Measurements from ENCODE around the gene MYO18A. TPM values are rescaled to one million over a fixed set of nuclear protein-coding genes. Genes with fewer than 3 reads are reported as not detected.
"Not testable (repeated sequence)": the region's sequence is repeated elsewhere in the genome, so short reads cannot be mapped to it uniquely, and the experiment has no call there.

The MYO18A gene
- total RNA-seq, 1 experiment from 2014 or later, result 37.2 TPM

DNA sequence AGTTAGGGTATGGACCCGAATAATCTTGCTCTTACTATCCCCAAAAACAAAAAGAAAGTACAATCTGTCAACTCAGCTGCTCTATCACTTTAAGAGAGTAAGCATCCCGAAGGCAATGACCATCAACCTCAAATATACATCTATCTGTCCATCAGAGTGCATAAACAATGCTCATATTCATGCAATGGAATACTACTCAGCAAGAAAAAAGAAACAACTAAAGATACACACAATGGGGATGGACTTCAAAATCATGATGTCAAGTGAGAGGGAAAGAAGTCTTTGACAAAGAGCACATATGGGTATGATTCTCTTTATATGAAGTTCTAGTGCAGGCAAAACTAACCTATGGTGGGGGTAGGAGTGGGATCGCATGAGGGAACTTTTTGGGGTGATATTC is 9.5 kb downstream of the MYO18A start:
- RAD21 ChIA-PET (ENCODE audit: low non-redundant PET in 1 of 2, low total read pairs in 2 of 2, uncharacterized antibody in 2 of 2, unreplicated experiment in 2 of 2), result no interaction called here
- Histone ChIP-seq H3K79me2 (ENCODE audit: insufficient read depth, low read length) (peaks cover 25% of the 10 kb centered on the region), H2AFZ (ENCODE audit: low read depth, low read length, poor library complexity, severe bottlenecking) (no peak overlapping the region), H3K9ac (ENCODE audit: low read length) (no peak overlapping the region), H3K9me2 (ENCODE audit: insufficient read depth) (no peaks in the 10 kb centered on the region), H3K4me3 (replicated peaks in 1 of 2; ENCODE audit: low read depth in 1 of 2, low read length in 2 of 2) (no peak overlapping the region), H3K27me3 (ENCODE audit: insufficient read depth, low read length) (no peaks in the 10 kb centered on the region), H3K4me1 (ENCODE audit: control insufficient read depth in 1 of 2, insufficient read depth in 2 of 2, low read length in 2 of 2) (peaks cover 3 to 14% of the 10 kb centered on the region in 2 experiments; a peak in 3 of 4 replicates), H3K27ac (ENCODE audit: low read depth, low read length) (no peak overlapping the region), H3K4me2 (ENCODE audit: low read length) (no peak overlapping the region), H4K20me1 (ENCODE audit: insufficient read depth) (no peaks in the 10 kb centered on the region), H3K36me3 (ENCODE audit: control insufficient read depth in 1 of 2, insufficient read depth in 2 of 2, low read length in 2 of 2) (0 out of 4 replicates have a peak, but pooled peaks cover 0 to 3% of the 10 kb centered on the region in 2 experiments), H3K9me3 (ENCODE audit: control insufficient read depth in 1 of 2, insufficient read depth in 1 of 2, low read depth in 1 of 2, low read length in 2 of 2) (no peaks in the 10 kb centered on the region)
- ATAC-seq, result no peak
- POLR2A ChIA-PET, result no interaction called here
- CTCF ChIA-PET, result no interaction called here
- TF ChIP-seq SP1 (IDR thresholded peaks at IDR 0.05; ENCODE audit: low read depth), result no peak
- TF ChIP-seq, protein P1, sequence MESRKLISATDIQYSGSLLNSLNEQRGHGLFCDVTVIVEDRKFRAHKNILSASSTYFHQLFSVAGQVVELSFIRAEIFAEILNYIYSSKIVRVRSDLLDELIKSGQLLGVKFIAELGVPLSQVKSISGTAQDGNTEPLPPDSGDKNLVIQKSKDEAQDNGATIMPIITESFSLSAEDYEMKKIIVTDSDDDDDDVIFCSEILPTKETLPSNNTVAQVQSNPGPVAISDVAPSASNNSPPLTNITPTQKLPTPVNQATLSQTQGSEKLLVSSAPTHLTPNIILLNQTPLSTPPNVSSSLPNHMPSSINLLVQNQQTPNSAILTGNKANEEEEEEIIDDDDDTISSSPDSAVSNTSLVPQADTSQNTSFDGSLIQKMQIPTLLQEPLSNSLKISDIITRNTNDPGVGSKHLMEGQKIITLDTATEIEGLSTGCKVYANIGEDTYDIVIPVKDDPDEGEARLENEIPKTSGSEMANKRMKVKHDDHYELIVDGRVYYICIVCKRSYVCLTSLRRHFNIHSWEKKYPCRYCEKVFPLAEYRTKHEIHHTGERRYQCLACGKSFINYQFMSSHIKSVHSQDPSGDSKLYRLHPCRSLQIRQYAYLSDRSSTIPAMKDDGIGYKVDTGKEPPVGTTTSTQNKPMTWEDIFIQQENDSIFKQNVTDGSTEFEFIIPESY (IDR thresholded peaks at IDR 0.05; ENCODE audit: extremely low read depth, insufficient replicate concordance, low read length), result no peak
- no peak for DNase-seq (ENCODE audit: low read depth, low spot score)
- intact Hi-C loops (cut with micrococcal nuclease), result no loop called here
- no TSS peak for BruUV-seq (replicated peaks)

DNA sequence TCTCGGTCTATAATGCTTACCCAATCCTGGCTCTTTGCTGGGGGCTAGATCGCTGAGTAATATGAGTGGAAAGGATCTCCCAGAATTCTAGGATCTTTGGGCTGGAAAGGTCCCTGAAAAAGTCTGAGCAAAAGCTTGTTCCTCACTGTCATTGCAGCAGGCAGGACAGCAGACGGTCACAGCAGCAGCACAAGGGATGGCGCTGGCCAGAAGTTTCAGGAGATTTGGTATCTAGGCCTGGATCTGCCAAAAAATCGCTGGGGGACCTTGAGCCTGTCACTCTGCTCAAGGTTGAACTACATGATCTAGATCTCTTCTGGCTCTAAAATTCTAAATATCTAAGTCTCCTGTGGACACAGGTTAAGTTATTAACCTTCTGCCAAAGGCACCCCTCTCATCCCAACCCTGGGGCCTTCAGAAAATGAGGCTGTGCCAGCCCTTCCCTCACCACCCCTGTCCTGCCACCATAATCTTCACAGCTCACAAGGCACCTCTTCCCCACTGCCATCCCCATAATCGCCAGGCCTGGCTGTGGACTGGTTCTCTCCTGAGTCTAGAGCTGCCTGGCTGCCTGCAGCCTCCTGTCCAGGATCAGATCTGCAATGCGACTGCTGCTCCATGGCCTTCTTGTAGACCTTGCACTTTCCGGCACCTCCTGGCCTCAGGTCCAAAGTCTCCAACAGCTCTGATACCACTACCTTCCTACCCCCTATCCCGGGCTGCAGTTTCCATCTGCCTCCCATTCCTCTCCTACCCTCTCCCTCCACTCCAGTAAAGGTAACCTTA is 10.2 kb downstream of the MYO18A start:
- ChIA-PET RAD21 (ENCODE audit: low non-redundant PET in 1 of 2, low total read pairs in 2 of 2, uncharacterized antibody in 2 of 2, unreplicated experiment in 2 of 2) (no interaction called here), POLR2A (no interaction called here), CTCF (no interaction called here)
- no peaks in the 10 kb centered on the region for H4K20me1 ChIP-seq (ENCODE audit: insufficient read depth)
- BruUV-seq (replicated peaks), result no TSS peak
- no peak for DNase-seq (ENCODE audit: low read depth, low spot score)
- H3K9me2 ChIP-seq (ENCODE audit: insufficient read depth), result no peaks in the 10 kb centered on the region
- no peak overlapping the region for H2AFZ ChIP-seq (ENCODE audit: low read depth, low read length, poor library complexity, severe bottlenecking)
- intact Hi-C loops (cut with micrococcal nuclease), result no loop called here
- H3K9me3 ChIP-seq (ENCODE audit: control insufficient read depth in 1 of 2, insufficient read depth in 1 of 2, low read depth in 1 of 2, low read length in 2 of 2), result no peaks in the 10 kb centered on the region
- no peak overlapping the region for H3K27ac ChIP-seq (ENCODE audit: low read depth, low read length)
- H3K4me1 ChIP-seq (ENCODE audit: control insufficient read depth in 1 of 2, insufficient read depth in 2 of 2, low read length in 2 of 2), result peaks cover 3 to 13% of the 10 kb centered on the region in 2 experiments; a peak in 2 of 4 replicates
- TF ChIP-seq TCF7L2 (IDR thresholded peaks at IDR 0.05; ENCODE audit: borderline replicate concordance, extremely low read depth, insufficient read depth, insufficient read length), result no peak
- no peak overlapping the region for H3K4me2 ChIP-seq (ENCODE audit: low read length)
- H3K27me3 ChIP-seq (ENCODE audit: insufficient read depth, low read length), result no peaks in the 10 kb centered on the region
- no peak for ATAC-seq
- peaks cover 18% of the 10 kb centered on the region for H3K79me2 ChIP-seq (ENCODE audit: insufficient read depth, low read length)
- H3K4me3 ChIP-seq (replicated peaks in 1 of 2; ENCODE audit: low read depth in 1 of 2, low read length in 2 of 2), result no peak overlapping the region
- no peak overlapping the region for H3K9ac ChIP-seq (ENCODE audit: low read length)
- peaks cover 5 to 8% of the 10 kb centered on the region in 2 experiments; a peak in 2 of 4 replicates for H3K36me3 ChIP-seq (ENCODE audit: control insufficient read depth in 1 of 2, insufficient read depth in 2 of 2, low read length in 2 of 2)

DNA sequence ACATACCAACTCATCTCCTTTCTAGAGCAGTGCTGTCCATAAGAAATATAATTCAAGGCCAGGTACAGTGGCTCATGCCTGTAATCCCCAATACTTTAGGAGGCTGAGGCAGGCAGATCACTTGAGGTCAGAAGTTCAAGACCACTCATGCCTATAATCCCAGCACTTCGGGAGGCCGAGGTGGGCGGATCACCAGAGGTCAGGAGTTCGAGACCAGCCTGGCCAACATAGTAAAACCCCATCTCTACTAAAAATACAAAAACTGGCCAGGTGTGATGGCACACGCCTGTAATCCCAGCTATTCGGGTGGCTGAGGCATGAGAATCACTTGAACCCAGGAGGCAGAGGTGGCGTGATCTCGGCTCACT is 11.5 kb downstream of the MYO18A start:
- not testable (repeated sequence) for H3K79me2 ChIP-seq (ENCODE audit: insufficient read depth, low read length); BruUV-seq (replicated peaks); H4K20me1 ChIP-seq (ENCODE audit: insufficient read depth)

More for the DNA sequence above, 11.5 kb downstream of the MYO18A start:
- DNase-seq (ENCODE audit: low read depth, low spot score); H3K27me3 ChIP-seq (ENCODE audit: insufficient read depth, low read length); H3K9ac ChIP-seq (ENCODE audit: low read length); H3K9me3 ChIP-seq (ENCODE audit: control insufficient read depth in 1 of 2, insufficient read depth in 1 of 2, low read depth in 1 of 2, low read length in 2 of 2); RAD21 ChIA-PET (ENCODE audit: low non-redundant PET in 1 of 2, low total read pairs in 2 of 2, uncharacterized antibody in 2 of 2, unreplicated experiment in 2 of 2); H3K4me3 ChIP-seq (replicated peaks in 1 of 2; ENCODE audit: low read depth in 1 of 2, low read length in 2 of 2); CTCF ChIA-PET; intact Hi-C loops (cut with micrococcal nuclease); H3K4me2 ChIP-seq (ENCODE audit: low read length); H3K27ac ChIP-seq (ENCODE audit: low read depth, low read length); POLR2A ChIA-PET; ATAC-seq; H3K9me2 ChIP-seq (ENCODE audit: insufficient read depth); H2AFZ ChIP-seq (ENCODE audit: low read depth, low read length, poor library complexity, severe bottlenecking): not testable (repeated sequence)
- Histone ChIP-seq H3K4me1 (ENCODE audit: control insufficient read depth in 1 of 2, insufficient read depth in 2 of 2, low read length in 2 of 2) (peaks cover 3 to 13% of the 10 kb centered on the region in 2 experiments; a peak in 2 of 4 replicates), H3K36me3 (ENCODE audit: control insufficient read depth in 1 of 2, insufficient read depth in 2 of 2, low read length in 2 of 2) (peaks cover 9 to 13% of the 10 kb centered on the region in 2 experiments; a peak in 2 of 4 replicates)

Measured in HCT116 (cell line).